ENCODE results near the gene PNPLA5.

GRCh38 chr22:43867839-43868635, 23.8 kb downstream of the PNPLA5 start:
- TF ChIP-seq CTCF (IDR thresholded peaks at IDR 0.05; ENCODE audit: borderline replicate concordance, extremely low read depth, low read length, poor library complexity, severe bottlenecking), result no peak
- no peak for TF ChIP-seq EZH2 (IDR thresholded peaks at IDR 0.05; ENCODE audit: borderline replicate concordance, low read depth, low read length, severe bottlenecking)
